Skeletal muscle satellite cell (primary cell): ENCODE measurements around the gene PRSS38.

ENCODE experiments used
- H3K27me3 ChIP-seq: 2 replicates; pipeline ENCODE4 v1.7.0; 2013; ENCODE audit warnings: low read length; ENCODE audit not compliant: control insufficient read depth, insufficient read depth
- H3K36me3 ChIP-seq: 2 replicates; pipeline ENCODE4 v1.7.0; 2013; ENCODE audit warnings: mild to moderate bottlenecking, control low read depth, low read length; ENCODE audit not compliant: insufficient read depth
- H3K4me1 ChIP-seq: 2 replicates; pipeline ENCODE4 v1.7.0; 2013; ENCODE audit warnings: low read length; ENCODE audit not compliant: control insufficient read depth, insufficient read depth
- H3K4me2 ChIP-seq: 2 replicates; pipeline ENCODE4 v1.7.0; 2013; ENCODE audit warnings: mild to moderate bottlenecking, low read length
- H3K4me3 ChIP-seq: 2 replicates; pipeline ENCODE4 v1.7.0; 2013; ENCODE audit warnings: low read length
- H3K9ac ChIP-seq: 2 replicates; pipeline ENCODE4 v1.7.0; 2013; ENCODE audit warnings: mild to moderate bottlenecking, low read depth, low read length, moderate library complexity
- H3K9me3 ChIP-seq: replicated peaks from 2 replicates; pipeline ENCODE4 v1.7.0; 2013; ENCODE audit warnings: mild to moderate bottlenecking, control low read depth, low read length

The PRSS38 gene

DNA sequence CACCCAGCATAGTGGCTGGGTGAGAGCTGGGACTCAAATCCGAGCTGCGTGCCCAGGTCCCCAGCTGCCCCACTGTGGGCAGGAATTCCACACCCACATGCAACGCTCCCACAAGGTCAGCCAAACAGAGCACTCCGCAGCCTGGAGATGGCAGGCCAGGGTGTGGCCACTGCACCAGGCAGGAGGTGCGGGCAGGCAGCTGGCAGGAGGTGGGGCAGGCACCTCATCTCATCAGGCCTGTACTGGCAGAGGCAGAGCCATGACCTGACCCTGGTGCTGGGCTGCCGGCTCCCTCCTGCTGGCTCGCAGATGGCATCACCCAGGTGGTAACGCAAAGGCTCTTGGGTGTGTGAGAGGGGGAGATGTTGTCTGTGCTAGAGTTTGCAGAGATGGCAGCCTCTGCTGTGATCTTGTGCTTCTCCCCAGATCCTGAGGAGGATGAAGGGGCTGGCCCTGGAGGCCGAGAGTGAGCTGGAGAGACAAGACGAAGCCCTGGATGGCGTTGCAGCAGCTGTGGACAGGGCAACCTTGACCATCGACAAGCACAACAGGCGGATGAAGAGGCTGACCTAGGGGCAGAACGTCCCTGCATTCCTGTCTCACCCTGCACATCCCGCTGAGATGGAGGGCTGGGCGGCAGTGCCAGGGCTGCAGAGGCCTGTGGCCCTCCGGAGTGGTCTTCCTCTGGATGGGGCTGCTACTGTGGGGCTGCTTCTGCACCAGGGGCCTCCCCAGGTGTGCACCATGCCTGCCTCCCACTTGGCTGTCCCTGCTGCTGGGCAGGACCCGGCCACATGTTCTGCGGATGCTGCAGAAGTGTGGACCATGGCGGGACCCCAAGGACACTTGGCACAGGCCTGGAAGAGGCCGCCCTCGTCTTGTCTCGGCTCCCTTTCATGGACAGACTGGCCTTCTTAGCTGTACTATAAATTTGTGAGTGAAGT lies 35.1 kb upstream of the PRSS38 start:
- Histone ChIP-seq H3K36me3 (no peaks in the 10 kb centered on the region), H3K4me3 (no peak overlapping the region), H3K9me3 (no peaks in the 10 kb centered on the region), H3K9ac (no peak overlapping the region), H3K4me2 (no peak overlapping the region), H3K4me1 (peaks cover 32% of the 10 kb centered on the region), H3K27me3 (no peaks in the 10 kb centered on the region)

DNA sequence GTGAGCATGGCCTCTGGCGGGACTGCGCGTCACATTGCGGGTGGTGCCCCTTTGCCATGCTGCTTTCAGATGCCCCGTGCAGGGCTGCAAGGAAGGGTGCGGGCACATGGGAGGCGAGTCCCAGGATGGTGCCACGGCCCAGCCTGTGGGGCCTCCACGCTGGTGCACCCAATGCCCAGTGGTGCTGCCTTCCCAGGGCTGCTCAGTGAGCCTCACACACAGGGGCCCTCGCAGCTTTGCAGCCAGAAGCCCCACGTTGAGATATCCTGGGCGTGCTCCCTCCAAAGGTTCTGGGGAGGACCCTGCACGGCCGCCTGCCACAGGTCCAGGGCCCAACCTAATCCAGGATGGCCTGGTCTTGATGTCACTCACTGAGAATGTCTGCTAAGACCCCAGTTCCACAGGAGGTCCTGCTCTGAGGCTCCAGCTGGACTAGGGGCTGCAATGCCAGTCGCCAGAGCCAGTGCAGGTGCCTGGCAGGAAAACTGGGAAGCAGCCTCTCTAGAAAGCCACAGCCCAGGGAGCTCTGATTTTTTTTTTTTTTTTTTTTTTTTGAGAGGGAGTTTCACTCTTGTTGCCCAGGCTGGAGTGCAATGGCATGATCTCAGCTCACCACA lies 34.1 kb upstream of the PRSS38 start:
- no peak overlapping the region for H3K9ac ChIP-seq
- H3K4me3 ChIP-seq = no peak overlapping the region
- no peaks in the 10 kb centered on the region for H3K36me3 ChIP-seq
- H3K4me1 ChIP-seq = peaks cover 25% of the 10 kb centered on the region
- peaks cover 7% of the 10 kb centered on the region for H3K27me3 ChIP-seq
- H3K4me2 ChIP-seq = no peak overlapping the region
- no peaks in the 10 kb centered on the region for H3K9me3 ChIP-seq

DNA sequence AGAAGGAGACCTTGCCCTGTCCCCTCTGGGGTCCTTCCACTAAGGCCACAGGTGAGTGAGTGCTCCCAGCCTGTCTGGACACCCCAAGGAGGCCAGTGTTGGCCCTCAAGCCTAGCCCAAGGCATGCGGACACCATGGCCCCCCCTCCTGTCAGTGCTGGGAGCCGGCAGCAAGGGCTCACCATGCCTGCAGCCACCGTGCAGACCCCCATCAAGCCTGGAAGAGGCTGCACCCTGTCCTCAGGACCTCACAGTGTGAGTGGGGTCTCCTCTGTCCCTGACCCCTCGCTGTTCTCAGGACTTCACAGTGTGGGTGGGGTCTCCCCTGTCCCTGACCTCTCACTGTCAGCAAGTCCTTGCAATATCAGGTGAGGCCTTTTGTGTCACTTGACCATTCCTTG lies 33.2 kb upstream of the PRSS38 start:
- H3K9me3 ChIP-seq = no peaks in the 10 kb centered on the region
- no peak overlapping the region for H3K4me3 ChIP-seq
- peaks cover 28% of the 10 kb centered on the region for H3K4me1 ChIP-seq
- no peak overlapping the region for H3K4me2 ChIP-seq
- H3K36me3 ChIP-seq = no peaks in the 10 kb centered on the region
- H3K9ac ChIP-seq = no peak overlapping the region
- peaks cover 14% of the 10 kb centered on the region for H3K27me3 ChIP-seq

DNA sequence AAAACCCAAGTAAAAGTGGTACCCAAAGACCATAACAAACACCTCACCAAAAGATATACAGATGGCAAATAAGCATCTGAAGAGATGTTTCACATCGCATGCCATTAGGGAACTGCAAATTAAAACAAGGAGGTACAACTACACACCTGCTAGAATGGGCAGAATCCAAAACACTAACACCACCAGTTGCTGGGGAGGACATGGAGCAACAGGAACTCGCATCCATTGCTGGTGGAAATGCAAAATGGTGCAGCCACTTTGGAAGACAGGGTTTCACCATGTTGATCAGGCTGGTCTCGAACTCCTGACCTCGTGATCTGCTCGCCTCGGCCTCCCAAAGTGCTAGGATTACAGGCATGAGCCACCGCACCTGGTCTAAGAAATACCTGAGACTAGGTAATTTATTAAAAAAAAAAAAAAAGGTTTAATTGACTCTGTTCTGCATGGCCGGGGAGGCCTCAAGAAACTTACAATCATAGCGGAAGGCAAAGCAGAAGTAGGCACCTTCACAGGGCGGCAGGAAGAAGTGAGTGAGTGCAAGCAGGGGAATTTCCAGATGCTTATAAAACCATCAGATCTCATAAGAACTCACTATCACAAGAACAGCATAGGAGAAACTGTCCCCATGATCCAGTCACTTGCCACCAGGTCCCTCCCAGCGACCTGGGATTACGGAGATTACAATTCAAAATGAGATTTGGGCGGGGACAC lies 30.2 kb upstream of the PRSS38 start:
- no peaks in the 10 kb centered on the region for H3K9me3 ChIP-seq
- peaks cover 15% of the 10 kb centered on the region for H3K27me3 ChIP-seq
- H3K9ac ChIP-seq = no peak overlapping the region
- H3K4me1 ChIP-seq = peaks cover 26% of the 10 kb centered on the region
- H3K4me2 ChIP-seq = no peak overlapping the region
- H3K36me3 ChIP-seq = no peaks in the 10 kb centered on the region
- H3K4me3 ChIP-seq = no peak overlapping the region

DNA sequence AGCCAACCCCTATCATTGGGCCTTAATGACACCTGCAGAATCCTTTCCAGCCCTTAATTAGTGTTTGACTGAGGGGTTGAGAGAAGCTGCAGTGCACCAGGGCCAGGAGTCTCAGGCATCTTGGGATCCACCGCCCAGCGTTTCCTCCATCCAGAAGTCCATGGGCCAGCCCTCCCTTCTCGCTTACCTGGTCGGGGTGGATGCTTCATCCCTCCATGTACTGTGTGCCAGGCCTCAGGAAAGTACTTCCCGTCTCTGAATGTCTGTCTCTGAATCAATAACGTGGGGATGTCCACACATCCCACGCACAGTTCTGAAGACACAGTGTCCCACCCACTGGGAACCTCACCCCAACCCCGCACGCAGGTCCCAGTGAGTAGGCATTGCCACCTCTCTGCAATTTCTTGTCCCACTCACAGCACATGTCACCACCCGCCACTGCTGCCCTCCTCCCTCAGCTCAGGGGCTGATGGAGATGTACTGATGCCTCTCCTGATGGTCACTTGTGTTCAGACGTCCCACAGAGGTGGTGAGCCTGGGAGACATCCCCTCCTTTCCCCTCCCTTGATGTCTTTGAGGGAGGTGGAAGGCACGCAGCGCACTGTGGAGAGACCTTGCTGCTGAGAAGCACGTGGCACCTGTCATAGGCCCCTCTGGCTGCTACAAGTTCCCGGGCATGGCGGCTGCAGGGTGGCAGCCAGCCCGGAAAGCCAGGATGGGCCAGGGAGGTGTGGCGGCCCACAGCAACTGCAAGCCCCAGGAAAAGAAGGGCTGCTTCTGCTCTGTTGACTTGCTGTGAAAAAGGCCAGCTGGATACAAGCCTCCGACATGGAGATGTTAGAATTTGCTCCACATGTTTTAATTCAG lies 29.4 kb upstream of the PRSS38 start:
- Histone ChIP-seq H3K9me3 (no peaks in the 10 kb centered on the region), H3K4me3 (no peak overlapping the region), H3K9ac (no peak overlapping the region), H3K4me2 (peak overlapping the region; percentile 95), H3K27me3 (peaks cover 15% of the 10 kb centered on the region), H3K4me1 (peaks cover 26% of the 10 kb centered on the region), H3K36me3 (no peaks in the 10 kb centered on the region)

DNA sequence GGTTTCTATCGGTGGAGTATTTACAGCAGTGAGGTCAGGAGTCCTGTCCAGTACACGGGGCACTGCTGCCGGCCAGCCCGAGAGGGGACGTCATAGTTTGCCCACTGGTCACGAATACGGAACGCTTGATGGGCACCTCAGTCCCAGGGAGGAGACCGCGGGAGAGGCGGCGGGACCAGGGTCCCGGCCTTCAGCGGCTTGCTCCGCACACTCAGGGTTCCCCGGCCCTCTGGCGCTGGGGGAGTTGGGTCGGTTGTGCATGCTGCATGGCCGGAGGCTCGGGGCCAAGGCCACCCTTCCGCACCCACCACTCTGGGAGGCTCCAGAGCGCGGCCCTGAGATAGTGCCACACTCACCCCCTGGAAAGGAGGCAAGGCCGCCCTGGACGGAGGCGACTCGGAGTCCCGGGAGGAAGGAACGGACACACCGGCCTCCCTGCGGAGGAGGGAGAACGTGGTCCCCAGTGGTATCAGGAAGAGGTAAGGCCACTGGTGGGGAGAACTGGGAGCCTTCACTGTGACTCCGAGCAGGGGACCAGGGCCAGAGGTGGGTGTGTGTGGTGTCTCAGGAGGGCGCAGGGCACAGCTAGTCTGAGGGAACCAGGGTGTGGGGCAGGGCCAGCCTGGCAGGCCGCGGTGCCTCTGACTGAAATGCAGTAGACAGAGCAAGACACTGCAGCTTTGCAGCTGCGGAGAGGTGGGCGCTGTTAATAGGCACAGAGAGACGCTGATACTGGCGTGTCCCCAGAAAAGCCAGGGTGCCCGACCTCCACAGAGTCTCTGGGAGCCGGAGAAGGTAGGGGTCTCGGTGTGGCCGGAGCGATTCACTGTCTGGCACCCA lies 28.6 kb upstream of the PRSS38 start:
- Histone ChIP-seq H3K4me1 (peaks cover 26% of the 10 kb centered on the region), H3K9me3 (no peaks in the 10 kb centered on the region), H3K9ac (peak overlapping the region; percentile 59), H3K4me3 (peak overlapping the region; percentile 72), H3K4me2 (peak overlapping the region; percentile 95), H3K36me3 (no peaks in the 10 kb centered on the region), H3K27me3 (peaks cover 15% of the 10 kb centered on the region)

DNA sequence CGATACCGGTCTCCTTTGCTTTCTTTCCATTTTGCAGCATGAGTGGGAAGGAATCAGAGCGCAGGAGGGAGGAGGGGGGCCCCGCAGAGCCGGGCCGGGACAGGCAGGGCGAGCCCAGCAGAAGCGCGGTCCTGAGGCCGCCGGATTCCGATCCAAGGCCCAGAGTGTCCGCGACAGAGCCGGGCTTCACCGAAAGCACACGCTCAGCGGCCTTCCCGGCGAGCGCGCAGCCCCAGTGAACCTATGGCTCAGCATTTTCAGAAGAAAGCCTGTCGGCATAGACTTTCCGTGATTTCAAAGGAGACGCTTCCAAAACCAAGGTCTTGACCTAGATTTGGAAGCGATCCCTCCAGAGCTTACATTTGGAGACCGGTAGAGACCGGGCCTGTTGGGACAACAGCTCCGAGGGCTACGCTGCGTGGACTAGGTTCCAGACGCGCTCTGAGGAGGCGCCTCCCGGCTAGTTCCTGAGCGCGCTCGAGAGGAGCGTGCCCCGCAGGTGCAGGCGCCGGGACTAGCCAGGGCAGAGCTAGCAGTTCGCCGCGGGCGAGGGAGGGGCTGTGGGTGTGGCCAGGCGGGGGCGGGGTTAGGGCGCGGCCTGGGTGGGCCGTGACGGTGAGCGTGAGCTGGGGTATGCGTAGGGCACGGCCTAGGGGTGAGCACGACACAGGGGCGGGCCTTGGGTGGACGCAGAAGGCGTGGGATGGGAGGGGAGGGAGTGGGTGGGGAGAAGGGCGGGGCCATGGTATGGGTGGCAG lies 27.8 kb upstream of the PRSS38 start:
- H3K4me3 ChIP-seq = peak overlapping the region; percentile 72
- H3K4me1 ChIP-seq = peaks cover 26% of the 10 kb centered on the region
- H3K4me2 ChIP-seq = peak overlapping the region; percentile 95

DNA sequence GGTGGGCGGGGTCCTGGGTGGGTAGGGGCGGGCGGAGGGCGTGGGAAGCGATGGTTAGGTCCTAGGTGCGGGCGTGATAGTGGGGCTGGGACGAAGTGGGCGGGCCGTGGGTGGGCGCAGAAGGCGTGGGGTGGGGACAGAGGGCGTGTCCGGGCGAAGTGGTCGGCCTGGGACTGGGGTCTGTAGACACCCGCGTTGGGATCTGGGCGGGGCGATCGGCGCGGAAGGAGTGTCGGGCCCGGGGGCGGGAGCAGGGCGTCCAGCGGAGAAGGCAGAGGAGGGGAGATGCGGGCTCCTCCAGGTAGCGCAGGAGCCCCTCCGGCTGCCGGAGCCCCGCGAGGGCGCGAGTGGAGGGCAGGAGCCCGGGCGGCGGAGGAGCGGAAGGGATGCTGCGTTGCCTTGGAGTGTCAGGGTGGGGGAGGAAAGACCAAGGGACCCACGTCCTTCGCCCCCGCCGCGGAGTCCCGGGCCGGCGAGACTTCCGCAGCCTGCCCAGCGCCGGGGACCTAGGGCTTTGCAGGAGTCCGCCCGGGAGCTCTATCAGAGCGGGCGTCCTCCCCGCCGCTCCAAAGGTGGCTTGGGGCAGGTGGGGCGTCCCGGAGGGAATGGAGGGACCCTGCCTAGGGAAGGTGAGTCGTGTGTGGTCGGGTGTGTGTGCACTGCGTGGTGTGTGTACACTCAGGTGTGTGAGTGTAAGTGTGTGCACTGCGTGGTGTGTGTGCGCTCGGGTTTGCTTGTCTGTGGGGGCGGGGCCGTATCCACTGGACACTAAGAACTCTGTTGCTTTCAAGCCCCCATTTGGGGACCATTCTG lies 27.0 kb upstream of the PRSS38 start:
- Histone ChIP-seq H3K36me3 (no peaks in the 10 kb centered on the region), H3K4me2 (peak overlapping the region; percentile 95), H3K9me3 (no peaks in the 10 kb centered on the region), H3K4me3 (peak overlapping the region; percentile 72), H3K4me1 (peaks cover 30% of the 10 kb centered on the region), H3K27me3 (peaks cover 15% of the 10 kb centered on the region), H3K9ac (no peak overlapping the region)

More for the DNA sequence above, 27.8 kb upstream of the PRSS38 start:
- Histone ChIP-seq H3K9me3 (no peaks in the 10 kb centered on the region), H3K27me3 (peaks cover 15% of the 10 kb centered on the region), H3K36me3 (no peaks in the 10 kb centered on the region), H3K9ac (peak overlapping the region; percentile 59)
